ENCODE measurements around the gene ZNF385B. TPM values are rescaled to one million over a fixed set of nuclear protein-coding genes. Genes with fewer than 3 reads are reported as not detected.

The ZNF385B gene
- total RNA-seq, 3 donors from 2014 or later (not counting 1 experiment from before 2014, with no cell fraction given), result 0.54 TPM; not detected in 2

DNA sequence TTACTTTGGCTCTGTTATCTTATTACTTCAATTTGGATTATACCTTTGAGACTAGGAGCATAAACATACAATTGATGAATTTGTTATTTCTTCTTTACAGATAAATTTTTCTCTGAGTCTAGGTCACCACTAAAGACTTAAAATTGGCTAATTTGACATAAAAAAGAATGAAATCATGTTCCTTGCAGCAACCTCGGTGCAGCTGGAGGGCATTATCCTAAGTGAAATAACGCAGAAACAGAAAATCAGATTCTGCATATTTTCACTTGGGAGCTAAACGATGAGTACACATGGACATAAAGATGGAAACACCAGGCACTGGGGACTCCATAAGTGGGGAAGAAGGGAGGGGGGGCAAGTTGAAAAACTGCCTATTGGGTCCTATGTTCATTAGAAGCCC, 424.0 kb downstream of the ZNF385B start:
- Mint-ChIP-seq H3K4me3 (no peak overlapping the region), H3K36me3 (no peaks in the 10 kb centered on the region), H3K27me3 (ENCODE audit: low read depth in 2 of 2) (peaks cover 0 to 23% of the 10 kb centered on the region in 2 donors), H3K4me1 (no peaks in the 10 kb centered on the region), H3K9me3 (no peaks in the 10 kb centered on the region), H3K27ac (no peak overlapping the region)
- no peaks in the 10 kb centered on the region for H3K36me3 ChIP-seq (ENCODE audit: control insufficient read depth, insufficient read depth, low read length)
- no peak overlapping the region for H3K27ac ChIP-seq (ENCODE audit: low read length)
- H3K9me3 ChIP-seq (ENCODE audit: control insufficient read depth, insufficient read depth, low read length), result no peaks in the 10 kb centered on the region
- WGBS (ENCODE audit: insufficient coverage), result 88% methylated on average over 3 of the region's 3 CpGs
- no peaks in the 10 kb centered on the region for H3K27me3 ChIP-seq (ENCODE audit: control insufficient read depth, insufficient read depth, low read length)
- H3K4me3 ChIP-seq (ENCODE audit: low read length), result no peak overlapping the region
- TF ChIP-seq, protein P1, sequence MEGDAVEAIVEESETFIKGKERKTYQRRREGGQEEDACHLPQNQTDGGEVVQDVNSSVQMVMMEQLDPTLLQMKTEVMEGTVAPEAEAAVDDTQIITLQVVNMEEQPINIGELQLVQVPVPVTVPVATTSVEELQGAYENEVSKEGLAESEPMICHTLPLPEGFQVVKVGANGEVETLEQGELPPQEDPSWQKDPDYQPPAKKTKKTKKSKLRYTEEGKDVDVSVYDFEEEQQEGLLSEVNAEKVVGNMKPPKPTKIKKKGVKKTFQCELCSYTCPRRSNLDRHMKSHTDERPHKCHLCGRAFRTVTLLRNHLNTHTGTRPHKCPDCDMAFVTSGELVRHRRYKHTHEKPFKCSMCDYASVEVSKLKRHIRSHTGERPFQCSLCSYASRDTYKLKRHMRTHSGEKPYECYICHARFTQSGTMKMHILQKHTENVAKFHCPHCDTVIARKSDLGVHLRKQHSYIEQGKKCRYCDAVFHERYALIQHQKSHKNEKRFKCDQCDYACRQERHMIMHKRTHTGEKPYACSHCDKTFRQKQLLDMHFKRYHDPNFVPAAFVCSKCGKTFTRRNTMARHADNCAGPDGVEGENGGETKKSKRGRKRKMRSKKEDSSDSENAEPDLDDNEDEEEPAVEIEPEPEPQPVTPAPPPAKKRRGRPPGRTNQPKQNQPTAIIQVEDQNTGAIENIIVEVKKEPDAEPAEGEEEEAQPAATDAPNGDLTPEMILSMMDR (IDR thresholded peaks at IDR 0.05), result no peak
- H3K4me1 ChIP-seq (ENCODE audit: control insufficient read depth, insufficient read depth, low read length), result no peaks in the 10 kb centered on the region
- DNase-seq (no peak), ATAC-seq (no peak)
- intact Hi-C loops (cut with micrococcal nuclease), result no loop called here

DNA sequence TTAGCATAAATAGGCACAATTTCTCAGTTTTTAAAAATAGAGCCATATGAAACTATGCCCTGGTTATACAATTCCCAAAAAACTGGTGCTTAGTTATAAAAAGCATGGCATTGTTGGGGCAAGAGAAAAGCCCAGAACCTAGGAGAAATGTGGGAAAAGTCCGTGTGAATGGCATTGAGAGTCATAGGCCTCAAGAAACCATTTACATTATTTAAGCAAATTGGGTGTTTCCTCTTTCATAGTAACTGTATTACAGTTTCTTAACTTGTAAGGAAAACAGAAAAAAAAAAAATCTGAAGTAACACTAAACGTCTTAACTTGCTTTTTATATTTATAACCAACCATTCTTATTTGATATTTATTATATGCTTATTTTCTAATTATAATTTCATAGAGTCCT, 425.8 kb downstream of the ZNF385B start:
- no CpG with 5 or more reads among the region's 2 CpGs for WGBS (ENCODE audit: insufficient coverage)
- H3K27me3 ChIP-seq (ENCODE audit: control insufficient read depth, insufficient read depth, low read length), result no peaks in the 10 kb centered on the region
- TF ChIP-seq, protein P1 (IDR thresholded peaks at IDR 0.05), result no peak
- intact Hi-C loops (cut with micrococcal nuclease), result no loop called here
- no peaks in the 10 kb centered on the region for H3K4me1 ChIP-seq (ENCODE audit: control insufficient read depth, insufficient read depth, low read length)
- no peak overlapping the region for H3K4me3 ChIP-seq (ENCODE audit: low read length)
- no peaks in the 10 kb centered on the region for H3K9me3 ChIP-seq (ENCODE audit: control insufficient read depth, insufficient read depth, low read length)
- Mint-ChIP-seq H3K4me1 (no peaks in the 10 kb centered on the region), H3K27ac (no peak overlapping the region), H3K27me3 (ENCODE audit: low read depth in 2 of 2) (peaks cover 0 to 12% of the 10 kb centered on the region in 2 donors), H3K9me3 (no peaks in the 10 kb centered on the region), H3K4me3 (no peak overlapping the region), H3K36me3 (no peaks in the 10 kb centered on the region)
- H3K27ac ChIP-seq (ENCODE audit: low read length), result no peak overlapping the region
- ATAC-seq (no peak), DNase-seq (no peak)
- no peaks in the 10 kb centered on the region for H3K36me3 ChIP-seq (ENCODE audit: control insufficient read depth, insufficient read depth, low read length)

DNA sequence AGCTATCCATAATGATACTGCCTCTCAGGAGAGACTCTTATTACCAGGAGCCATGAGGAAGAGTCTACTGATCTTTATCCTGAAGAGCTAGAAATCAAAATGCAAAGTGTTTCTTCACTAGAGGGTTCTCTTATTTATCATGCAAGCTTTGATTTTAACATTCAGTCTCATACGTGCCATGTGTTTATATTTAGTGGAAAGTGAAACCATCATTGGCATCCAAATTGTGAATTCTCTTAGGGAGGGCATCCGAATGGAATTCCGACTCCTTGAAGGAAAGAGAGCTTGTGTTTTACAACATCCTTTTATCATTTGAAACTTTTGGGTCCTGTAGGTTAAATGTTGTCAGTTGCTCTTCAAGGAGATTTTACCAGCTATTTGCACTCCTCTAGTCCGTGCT, 426.4 kb downstream of the ZNF385B start:
- Histone ChIP-seq H3K27me3 (ENCODE audit: control insufficient read depth, insufficient read depth, low read length) (no peaks in the 10 kb centered on the region), H3K36me3 (ENCODE audit: control insufficient read depth, insufficient read depth, low read length) (no peaks in the 10 kb centered on the region), H3K27ac (ENCODE audit: low read length) (no peak overlapping the region), H3K4me3 (ENCODE audit: low read length) (no peak overlapping the region), H3K4me1 (ENCODE audit: control insufficient read depth, insufficient read depth, low read length) (no peaks in the 10 kb centered on the region), H3K9me3 (ENCODE audit: control insufficient read depth, insufficient read depth, low read length) (no peaks in the 10 kb centered on the region)
- 95% methylated on average over 4 of the region's 4 CpGs for WGBS (ENCODE audit: insufficient coverage)
- H3K9me3 Mint-ChIP-seq, result no peaks in the 10 kb centered on the region
- intact Hi-C loops (cut with micrococcal nuclease), result no loop called here
- peaks cover 0 to 12% of the 10 kb centered on the region in 2 donors for H3K27me3 Mint-ChIP-seq (ENCODE audit: low read depth in 2 of 2)
- no peak for ATAC-seq
- H3K36me3 Mint-ChIP-seq, result no peaks in the 10 kb centered on the region
- no peak for DNase-seq
- no peaks in the 10 kb centered on the region for H3K4me1 Mint-ChIP-seq
- H3K27ac Mint-ChIP-seq, result no peak overlapping the region
- TF ChIP-seq, protein P1 (IDR thresholded peaks at IDR 0.05), result no peak
- H3K4me3 Mint-ChIP-seq, result no peak overlapping the region

DNA sequence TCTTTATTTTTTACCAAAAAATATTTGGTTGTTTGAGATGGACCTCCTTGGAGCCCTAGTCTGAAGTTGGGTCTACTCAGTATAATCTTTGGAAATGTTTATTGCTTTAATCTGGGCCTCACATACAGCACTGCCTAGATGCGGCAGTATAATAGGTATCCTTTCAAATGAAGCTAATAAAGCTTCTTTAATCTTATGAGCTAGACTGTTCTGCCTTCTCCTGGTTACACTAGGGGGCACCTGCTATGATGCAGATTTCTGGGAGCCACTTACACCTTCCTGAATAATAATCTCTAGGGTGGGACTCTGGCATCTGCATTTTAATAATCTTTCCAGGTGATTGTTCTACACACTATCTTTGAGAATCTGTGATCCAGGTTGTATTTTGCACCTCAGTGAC, 427.1 kb downstream of the ZNF385B start:
- intact Hi-C loops (cut with micrococcal nuclease), result no loop called here
- H3K27ac Mint-ChIP-seq, result no peak overlapping the region
- H3K4me1 Mint-ChIP-seq, result no peaks in the 10 kb centered on the region
- Histone ChIP-seq H3K4me1 (ENCODE audit: control insufficient read depth, insufficient read depth, low read length) (no peaks in the 10 kb centered on the region), H3K36me3 (ENCODE audit: control insufficient read depth, insufficient read depth, low read length) (no peaks in the 10 kb centered on the region), H3K27me3 (ENCODE audit: control insufficient read depth, insufficient read depth, low read length) (no peaks in the 10 kb centered on the region), H3K4me3 (ENCODE audit: low read length) (no peak overlapping the region), H3K27ac (ENCODE audit: low read length) (no peak overlapping the region), H3K9me3 (ENCODE audit: control insufficient read depth, insufficient read depth, low read length) (no peaks in the 10 kb centered on the region)
- TF ChIP-seq, protein P1 (IDR thresholded peaks at IDR 0.05), result no peak
- H3K9me3 Mint-ChIP-seq, result no peaks in the 10 kb centered on the region
- ATAC-seq, result no peak
- peaks cover 2 to 15% of the 10 kb centered on the region in 2 donors for H3K27me3 Mint-ChIP-seq (ENCODE audit: low read depth in 2 of 2)
- DNase-seq, result no peak
- 91% methylated on average over 1 of the region's 1 CpG for WGBS (ENCODE audit: insufficient coverage)
- H3K36me3 Mint-ChIP-seq, result no peaks in the 10 kb centered on the region
- H3K4me3 Mint-ChIP-seq, result no peak overlapping the region
